Parathyroid adenoma (tissue), 2 donors: ENCODE measurements around the gene CNTNAP2.
"Not testable (repeated sequence)": the region's sequence is repeated elsewhere in the genome, so short reads cannot be mapped to it uniquely, and the experiment has no call there.

Experiments used
- H2AFZ ChIP-seq: fragments of 300-600 bp; sonication (generic); one replicate; pipeline ENCODE4 v1.7.0; 2017; ENCODE audit warnings: antibody characterized with exemption, mild to moderate bottlenecking
- H3K27ac ChIP-seq: fragments of 300-600 bp; sonication (generic); one replicate; pipeline ENCODE4 v1.7.0; 2017
- H3K27me3 ChIP-seq: fragments of 300-600 bp; sonication (generic); one replicate; pipeline ENCODE4 v1.7.0; 2017; ENCODE audit warnings: low read length; ENCODE audit not compliant: control insufficient read depth, insufficient read depth
- H3K36me3 ChIP-seq: fragments of 300-600 bp; sonication (generic); one replicate; pipeline ENCODE4 v1.7.0; 2017; ENCODE audit warnings: low read length; ENCODE audit not compliant: control insufficient read depth, insufficient read depth
- H3K4me1 ChIP-seq: fragments of 300-600 bp; sonication (generic); one replicate; pipeline ENCODE4 v1.7.0; 2017; ENCODE audit warnings: control low read depth
- H3K4me2 ChIP-seq: fragments of 300-600 bp; sonication (generic); one replicate; pipeline ENCODE4 v1.7.0; 2017; ENCODE audit warnings: low read length
- H3K4me3 ChIP-seq: fragments of 300-600 bp; sonication (generic); one replicate; pipeline ENCODE4 v1.7.0; 2017; ENCODE audit warnings: low read depth, low read length
- H3K79me2 ChIP-seq: fragments of 300-600 bp; sonication (generic); one replicate; pipeline ENCODE4 v1.7.0; 2017; ENCODE audit warnings: control low read depth
- H3K9ac ChIP-seq: fragments of 300-600 bp; sonication (generic); one replicate; pipeline ENCODE4 v1.7.0; 2017; ENCODE audit warnings: mild to moderate bottlenecking
- H3K9me3 ChIP-seq: fragments of 300-600 bp; sonication (generic); one replicate; pipeline ENCODE4 v1.7.0; 2017; ENCODE audit warnings: low read length; ENCODE audit not compliant: control insufficient read depth
- CTCF ChIP-seq: fragments of 300-600 bp; sonication (generic); IDR thresholded peaks from one replicate; pipeline ENCODE4 v1.7.0; 2017; ENCODE audit warnings: antibody characterized with exemption, mild to moderate bottlenecking
- donor health status: primary hyperparathyroidism.

The CNTNAP2 gene

GRCh38 chr7:148058092-148058491, 1941.5 kb downstream of the CNTNAP2 start:
- H3K4me2 ChIP-seq: no peak overlapping the region
- TF ChIP-seq CTCF: no peak

DNA sequence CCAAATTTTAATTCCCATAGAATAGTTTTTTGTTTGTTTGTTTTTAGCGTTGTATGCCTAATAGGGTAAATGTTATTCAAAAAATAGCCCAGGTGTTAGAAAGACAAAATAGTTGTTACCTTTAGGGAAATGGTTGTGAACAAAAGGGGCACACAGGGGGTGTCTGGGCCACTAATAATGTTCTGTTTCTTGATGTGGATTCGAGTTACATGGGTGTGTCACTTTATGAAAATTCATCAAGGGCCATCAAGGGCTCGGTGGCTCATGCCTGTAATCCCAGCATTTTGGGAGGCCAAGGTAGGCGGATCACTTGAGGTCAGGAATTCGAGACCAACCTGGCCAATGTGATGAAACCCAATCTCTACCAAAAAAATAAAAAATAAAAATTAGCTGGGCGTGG, 1942.2 kb downstream of the CNTNAP2 start:
- no peak for TF ChIP-seq CTCF
- Histone ChIP-seq H3K9ac (no peak overlapping the region), H3K79me2 (no peaks in the 10 kb centered on the region), H3K27me3 (no peaks in the 10 kb centered on the region), H3K9me3 (no peaks in the 10 kb centered on the region), H3K27ac (no peak overlapping the region), H3K4me3 (no peak overlapping the region), H2AFZ (no peak overlapping the region), H3K36me3 (no peaks in the 10 kb centered on the region), H3K4me1 (no peaks in the 10 kb centered on the region), H3K4me2 (no peak overlapping the region)

More at GRCh38 chr7:148058092-148058491, 1941.5 kb downstream of the CNTNAP2 start:
- no peaks in the 10 kb centered on the region for H3K9me3 ChIP-seq
- no peaks in the 10 kb centered on the region for H3K4me1 ChIP-seq
- H3K36me3 ChIP-seq: no peaks in the 10 kb centered on the region
- H3K79me2 ChIP-seq: no peaks in the 10 kb centered on the region
- no peak overlapping the region for H3K9ac ChIP-seq
- no peak overlapping the region for H3K4me3 ChIP-seq
- H2AFZ ChIP-seq: no peak overlapping the region
- no peaks in the 10 kb centered on the region for H3K27me3 ChIP-seq
- H3K27ac ChIP-seq: no peak overlapping the region

- H3K9ac ChIP-seq: no peak overlapping the region
- no peak overlapping the region for H3K27ac ChIP-seq
- no peak for TF ChIP-seq CTCF
- no peak overlapping the region for H2AFZ ChIP-seq
- no peaks in the 10 kb centered on the region for H3K27me3 ChIP-seq
- H3K4me3 ChIP-seq: no peak overlapping the region
- no peaks in the 10 kb centered on the region for H3K36me3 ChIP-seq
- no peaks in the 10 kb centered on the region for H3K9me3 ChIP-seq
- H3K4me1 ChIP-seq: no peaks in the 10 kb centered on the region
- H3K79me2 ChIP-seq: no peaks in the 10 kb centered on the region
- no peak overlapping the region for H3K4me2 ChIP-seq
These were observed 1944.1 kb downstream of the CNTNAP2 start for GRCh38 chr7:148060724-148061123.

- H3K9me3 ChIP-seq, H3K4me2 ChIP-seq: not testable (repeated sequence)
These were observed 1961.5 kb downstream of the CNTNAP2 start for GRCh38 chr7:148078111-148078510.

GRCh38 chr7:148079206-148080080, 1962.8 kb downstream of the CNTNAP2 start:
- H3K4me2 ChIP-seq: no peak overlapping the region
- H3K27ac ChIP-seq: no peak overlapping the region
- no peak for TF ChIP-seq CTCF
- H3K36me3 ChIP-seq: no peaks in the 10 kb centered on the region
- H3K9ac ChIP-seq: no peak overlapping the region
- H3K4me1 ChIP-seq: no peaks in the 10 kb centered on the region
- H3K79me2 ChIP-seq: no peaks in the 10 kb centered on the region
- no peaks in the 10 kb centered on the region for H3K27me3 ChIP-seq
- no peak overlapping the region for H3K4me3 ChIP-seq
- H2AFZ ChIP-seq: no peak overlapping the region
- no peaks in the 10 kb centered on the region for H3K9me3 ChIP-seq

More at GRCh38 chr7:148078111-148078510, 1961.5 kb downstream of the CNTNAP2 start:
- not testable (repeated sequence) for H3K27me3 ChIP-seq, H3K79me2 ChIP-seq, H3K4me3 ChIP-seq, H3K9ac ChIP-seq, H2AFZ ChIP-seq, H3K4me1 ChIP-seq, H3K27ac ChIP-seq, H3K36me3 ChIP-seq
